RCC 7860 (cell line): ENCODE results near the gene CCT8L2.
"Not testable (repeated sequence)": the region's sequence is repeated elsewhere in the genome, so short reads cannot be mapped to it uniquely, and the experiment has no call there.

Experiments
- DNase-seq: peaks from one replicate; pipeline ENCODE4 v3.0.0-alpha.2; 2015; ENCODE audit warnings: low spot score
- FAIRE-seq: peaks from 2 replicates; lab custom pipeline; 2012; peaks lifted over from hg19 to GRCh38; lab: Jason Lieb, UNC

The CCT8L2 gene

GRCh38 chr22:16592710-16593109 lies at the start of gene CCT8L2:
TSS of gene CCT8L2 (minus strand) at chr22:16592810. CDS start at chr22:16592550, 260 bp downstream.
- DNase-seq, FAIRE-seq: not testable (repeated sequence)

GRCh38 chr22:16635442-16635841 lies 42.8 kb upstream of the CCT8L2 start:
- not testable (repeated sequence) for DNase-seq, FAIRE-seq

GRCh38 chr22:16634092-16634491 lies 41.5 kb upstream of the CCT8L2 start:
- FAIRE-seq, DNase-seq: not testable (repeated sequence)

GRCh38 chr22:16628476-16628875 lies 35.9 kb upstream of the CCT8L2 start:
- not testable (repeated sequence) for FAIRE-seq, DNase-seq

- DNase-seq, FAIRE-seq: not testable (repeated sequence)
These were observed 32.4 kb upstream of the CCT8L2 start for GRCh38 chr22:16625018-16625417.

- FAIRE-seq, DNase-seq: not testable (repeated sequence)
These were observed 31.0 kb upstream of the CCT8L2 start for GRCh38 chr22:16623595-16623994.

GRCh38 chr22:16617516-16617915 lies 24.9 kb upstream of the CCT8L2 start:
- not testable (repeated sequence) for FAIRE-seq, DNase-seq

- FAIRE-seq, DNase-seq: not testable (repeated sequence)
These were observed 23.9 kb upstream of the CCT8L2 start for GRCh38 chr22:16616390-16616938.

GRCh38 chr22:16615606-16616245 lies 23.1 kb upstream of the CCT8L2 start:
- not testable (repeated sequence) for DNase-seq, FAIRE-seq

GRCh38 chr22:16609548-16610261 lies 17.1 kb upstream of the CCT8L2 start:
- DNase-seq = no peak
- no peak for FAIRE-seq

GRCh38 chr22:16608931-16609330 lies 16.3 kb upstream of the CCT8L2 start:
- FAIRE-seq (no peak), DNase-seq (no peak)

GRCh38 chr22:16604257-16604998 lies 11.8 kb upstream of the CCT8L2 start:
- not testable (repeated sequence) for FAIRE-seq, DNase-seq

GRCh38 chr22:16603770-16604242 lies 11.2 kb upstream of the CCT8L2 start:
- not testable (repeated sequence) for FAIRE-seq, DNase-seq

GRCh38 chr22:16603448-16603768 lies 10.8 kb upstream of the CCT8L2 start:
- FAIRE-seq = no peak

GRCh38 chr22:16602728-16603447 lies 10.3 kb upstream of the CCT8L2 start:
- DNase-seq, FAIRE-seq: not testable (repeated sequence)

More at GRCh38 chr22:16603448-16603768, 10.8 kb upstream of the CCT8L2 start:
- DNase-seq = no peak

- FAIRE-seq, DNase-seq: not testable (repeated sequence)
These were observed 9.7 kb upstream of the CCT8L2 start for GRCh38 chr22:16602224-16602727.

- no peak for FAIRE-seq
- DNase-seq = no peak
These were observed 9.0 kb upstream of the CCT8L2 start for GRCh38 chr22:16601437-16602223.

GRCh38 chr22:16600644-16601436 lies 8.2 kb upstream of the CCT8L2 start:
- not testable (repeated sequence) for FAIRE-seq, DNase-seq
